A549 treated with CpdA at 1 μM for 4 hours (cell line): ENCODE results near the gene ZDHHC22. TPM values are rescaled to one million over a fixed set of nuclear protein-coding genes. Genes with fewer than 3 reads are reported as not detected.

Experiments
- total RNA-seq: library from RNA; stranded (reverse); fragments of 200-300 nt; extraction: Qiagen RNA extraction; gene quantifications from 5 replicates; pipeline ENCODE4 v1.2.3, GENCODE V29; 2022; ENCODE audit warnings: low read depth

The ZDHHC22 gene, protein sequence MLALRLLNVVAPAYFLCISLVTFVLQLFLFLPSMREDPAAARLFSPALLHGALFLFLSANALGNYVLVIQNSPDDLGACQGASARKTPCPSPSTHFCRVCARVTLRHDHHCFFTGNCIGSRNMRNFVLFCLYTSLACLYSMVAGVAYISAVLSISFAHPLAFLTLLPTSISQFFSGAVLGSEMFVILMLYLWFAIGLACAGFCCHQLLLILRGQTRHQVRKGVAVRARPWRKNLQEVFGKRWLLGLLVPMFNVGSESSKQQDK
- 0.20 to 0.37 TPM (median 0.31 TPM) in 5 replicates for total RNA-seq

DNA sequence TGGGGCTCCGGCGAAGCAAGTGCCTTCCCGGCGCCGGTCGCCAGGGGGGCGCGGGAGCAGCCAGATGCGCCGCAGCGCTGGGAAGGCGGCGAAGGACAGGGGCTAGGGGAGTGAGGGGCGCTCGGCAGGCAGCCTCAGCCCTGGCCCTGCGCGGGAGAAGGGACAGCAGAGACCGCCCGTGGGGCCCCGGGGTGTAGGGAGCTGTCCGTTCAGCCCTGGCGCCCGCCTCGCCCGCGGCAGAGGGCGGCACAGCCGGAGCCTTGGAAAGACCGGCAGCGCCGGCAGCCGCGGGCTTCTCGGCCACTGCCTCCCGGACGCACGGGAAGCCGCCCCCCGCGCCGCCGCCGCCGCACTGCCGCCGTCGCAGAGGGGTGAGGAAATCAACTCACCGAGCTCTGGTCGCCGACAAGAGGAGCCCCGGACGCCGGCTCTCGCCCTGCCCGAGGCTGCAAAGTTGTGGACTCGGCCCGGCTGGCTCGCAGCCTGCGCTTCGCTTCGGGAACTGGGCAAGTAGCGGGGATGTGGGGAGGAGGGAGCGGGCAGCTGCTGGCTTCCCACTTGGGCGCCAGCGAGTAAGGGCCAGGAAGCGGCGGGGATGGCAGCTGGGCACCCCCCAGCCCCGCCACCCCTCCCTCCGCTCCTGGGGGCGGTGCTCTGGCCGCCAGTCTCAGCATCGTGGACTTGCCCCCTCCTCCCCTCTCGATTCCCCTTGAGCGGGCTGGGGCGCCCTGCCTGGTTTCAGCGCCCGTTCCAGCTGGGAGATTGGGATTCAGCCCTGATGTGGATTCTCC, at the start of gene ZDHHC22:
Gene ZDHHC22 (minus strand): TSS at position 578 of the 791 bp plus-strand sequence. CDS start 2,053 bp downstream, outside the sequence.

DNA sequence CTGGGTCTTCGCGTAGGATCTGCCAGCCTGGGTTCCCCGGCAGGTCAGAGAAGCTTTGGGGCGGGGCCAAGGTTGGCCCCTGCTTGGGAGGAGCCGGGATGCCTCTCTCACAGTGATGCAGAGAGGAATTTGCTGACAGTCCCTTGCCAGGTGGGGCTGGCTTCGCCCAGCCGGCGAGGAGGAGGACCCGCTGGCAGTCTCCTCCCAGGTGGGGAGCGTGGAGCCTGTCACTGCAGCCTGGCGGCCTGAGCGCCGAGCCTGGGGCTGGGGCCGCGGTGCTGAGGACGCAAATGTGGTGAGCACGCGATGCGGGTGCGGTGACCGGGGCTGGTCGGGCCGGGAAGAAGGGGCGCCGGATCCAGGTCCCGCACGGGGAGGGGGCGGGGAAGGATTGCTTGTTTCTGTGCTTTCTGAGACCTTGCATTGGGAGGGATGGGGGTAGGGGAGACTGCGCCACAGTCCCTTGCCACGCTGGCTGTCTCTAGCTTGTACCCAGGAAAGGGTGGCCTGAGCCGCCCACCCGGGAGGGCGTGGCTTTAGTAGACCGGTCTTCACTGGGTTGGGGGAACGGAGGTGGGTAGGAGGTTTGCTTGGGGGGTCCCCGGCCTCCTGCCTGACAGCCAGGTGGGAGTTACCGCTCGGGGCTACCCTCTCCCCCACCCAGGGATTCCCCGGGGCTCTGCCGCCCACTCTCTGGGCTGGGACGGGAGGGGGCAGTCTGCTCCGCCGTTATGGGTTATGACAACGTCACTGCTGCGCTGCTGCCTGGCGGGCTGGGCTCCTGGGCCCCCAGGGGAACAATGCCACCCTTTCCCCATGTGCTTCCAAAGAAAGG, 40.2 kb upstream of the ZDHHC22 start, which contains the start of gene TMEM63C:
Gene TMEM63C (plus strand): TSS at position 196 of the 835 bp plus-strand sequence. CDS start 37,016 bp downstream, outside the sequence.

DNA sequence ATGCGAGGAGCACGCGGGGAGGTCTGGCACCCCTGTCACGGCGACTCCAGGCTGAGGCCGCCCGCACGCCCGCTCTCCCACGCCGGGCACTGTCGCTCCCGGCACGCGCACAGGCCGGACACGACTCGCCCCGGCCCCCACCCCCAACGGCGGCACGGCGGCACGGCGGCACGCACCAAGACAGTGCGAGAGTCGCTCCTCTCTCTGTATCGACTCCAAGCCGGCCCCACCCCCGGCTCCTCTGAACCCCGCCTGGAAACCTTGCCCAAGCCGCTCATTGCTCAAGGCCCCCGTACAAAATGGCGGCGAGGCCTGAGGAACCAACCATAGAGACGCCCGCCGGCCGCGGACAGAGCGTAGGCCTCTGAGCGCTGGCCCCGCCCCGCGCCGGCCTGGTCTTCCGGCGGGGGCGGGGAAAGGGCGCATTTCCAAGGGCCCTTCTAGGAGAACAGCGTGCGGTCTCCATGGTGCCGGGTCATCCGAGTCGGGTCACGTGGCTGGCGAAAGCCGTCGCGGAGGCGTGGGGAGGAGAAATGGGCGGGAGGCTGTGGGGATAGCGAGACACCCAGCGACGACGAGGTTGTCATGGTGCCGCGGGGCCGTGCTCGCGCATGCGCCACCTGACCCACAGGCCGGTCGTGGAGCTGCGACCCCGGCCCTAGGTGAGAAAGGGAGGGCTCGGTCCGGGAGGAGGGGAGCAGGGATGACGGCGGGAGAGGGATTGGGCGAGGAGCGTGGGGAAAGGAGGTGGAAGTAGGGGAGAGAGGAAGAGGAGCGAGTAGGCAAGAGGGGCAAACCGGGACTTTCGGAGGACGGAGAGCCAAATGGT, 43.7 kb downstream of the ZDHHC22 start, which contains the start of gene CIPC:
Gene CIPC (plus strand): TSS at position 559 of the 829 bp plus-strand sequence. CDS start 7,451 bp downstream, outside the sequence.

Other genes with a start within 250 kb of the ZDHHC22 start
- gene IRF2BPL, start 113.1 kb downstream of the ZDHHC22 start, total RNA-seq: 17.9 to 29.3 TPM (median 27.2 TPM) in 5 replicates
- 6.6 to 10.1 TPM (median 7.8 TPM) in 5 replicates for gene CIPC, start 43.5 kb downstream of the ZDHHC22 start, total RNA-seq
- gene TMEM63C, start 40.0 kb upstream of the ZDHHC22 start, total RNA-seq: 0.37 to 1.8 TPM (median 1.3 TPM) in 5 replicates
- gene NGB, start 129.4 kb upstream of the ZDHHC22 start, total RNA-seq: not detected in 5 replicates
- 29.0 to 40.8 TPM (median 32.9 TPM) in 5 replicates for gene POMT2, start 179.1 kb upstream of the ZDHHC22 start, total RNA-seq
- 32.3 to 35.7 TPM (median 32.9 TPM) in 5 replicates for gene GSTZ1, start 179.2 kb upstream of the ZDHHC22 start, total RNA-seq
- 5.7 to 9.1 TPM (median 7.4 TPM) in 5 replicates for gene TMED8, start 235.3 kb upstream of the ZDHHC22 start, total RNA-seq
- gene SAMD15, start 235.6 kb upstream of the ZDHHC22 start, total RNA-seq: 1.6 to 3.0 TPM (median 2.2 TPM) in 5 replicates